ENCODE measurements around the gene ANHX. TPM values are rescaled to one million over a fixed set of nuclear protein-coding genes. Genes with fewer than 3 reads are reported as not detected.

ANHX gene
- total RNA-seq, 6 experiments from 2014 or later, result not detected

DNA sequence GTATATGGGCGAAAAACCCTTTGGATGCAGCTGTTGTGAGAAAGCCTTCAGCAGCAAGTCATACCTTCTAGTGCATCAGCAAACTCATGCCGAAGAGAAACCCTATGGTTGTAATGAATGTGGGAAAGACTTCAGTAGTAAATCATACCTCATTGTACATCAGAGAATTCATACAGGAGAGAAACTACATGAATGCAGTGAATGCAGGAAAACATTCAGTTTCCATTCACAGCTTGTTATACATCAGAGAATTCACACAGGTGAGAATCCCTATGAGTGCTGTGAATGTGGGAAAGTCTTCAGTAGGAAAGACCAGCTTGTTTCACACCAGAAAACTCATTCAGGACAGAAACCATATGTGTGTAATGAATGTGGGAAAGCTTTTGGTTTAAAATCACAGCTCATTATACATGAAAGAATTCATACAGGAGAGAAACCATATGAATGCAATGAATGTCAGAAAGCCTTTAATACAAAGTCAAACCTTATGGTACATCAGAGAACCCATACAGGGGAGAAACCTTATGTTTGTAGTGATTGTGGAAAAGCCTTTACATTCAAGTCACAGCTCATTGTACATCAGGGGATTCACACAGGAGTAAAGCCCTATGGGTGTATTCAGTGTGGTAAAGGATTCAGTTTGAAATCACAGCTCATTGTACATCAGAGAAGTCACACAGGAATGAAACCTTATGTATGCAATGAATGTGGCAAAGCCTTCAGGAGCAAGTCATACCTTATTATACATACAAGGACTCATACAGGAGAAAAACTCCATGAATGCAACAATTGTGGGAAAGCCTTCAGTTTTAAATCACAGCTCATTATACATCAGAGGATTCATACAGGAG, 33.0 kb downstream of the ANHX start:
- H3K4me3 ChIP-seq, result no peak overlapping the region
- ATAC-seq, result no peak
- H3K27me3 ChIP-seq, result no peaks in the 10 kb centered on the region
- WGBS (ENCODE audit: insufficient coverage, low coverage, low lambda C conversion rate, missing lambda C conversion rate), result 95% methylated on average over 2 of the region's 2 CpGs
- no peaks in the 10 kb centered on the region for H3K4me1 ChIP-seq
- TF ChIP-seq, protein P1, sequence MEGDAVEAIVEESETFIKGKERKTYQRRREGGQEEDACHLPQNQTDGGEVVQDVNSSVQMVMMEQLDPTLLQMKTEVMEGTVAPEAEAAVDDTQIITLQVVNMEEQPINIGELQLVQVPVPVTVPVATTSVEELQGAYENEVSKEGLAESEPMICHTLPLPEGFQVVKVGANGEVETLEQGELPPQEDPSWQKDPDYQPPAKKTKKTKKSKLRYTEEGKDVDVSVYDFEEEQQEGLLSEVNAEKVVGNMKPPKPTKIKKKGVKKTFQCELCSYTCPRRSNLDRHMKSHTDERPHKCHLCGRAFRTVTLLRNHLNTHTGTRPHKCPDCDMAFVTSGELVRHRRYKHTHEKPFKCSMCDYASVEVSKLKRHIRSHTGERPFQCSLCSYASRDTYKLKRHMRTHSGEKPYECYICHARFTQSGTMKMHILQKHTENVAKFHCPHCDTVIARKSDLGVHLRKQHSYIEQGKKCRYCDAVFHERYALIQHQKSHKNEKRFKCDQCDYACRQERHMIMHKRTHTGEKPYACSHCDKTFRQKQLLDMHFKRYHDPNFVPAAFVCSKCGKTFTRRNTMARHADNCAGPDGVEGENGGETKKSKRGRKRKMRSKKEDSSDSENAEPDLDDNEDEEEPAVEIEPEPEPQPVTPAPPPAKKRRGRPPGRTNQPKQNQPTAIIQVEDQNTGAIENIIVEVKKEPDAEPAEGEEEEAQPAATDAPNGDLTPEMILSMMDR (IDR thresholded peaks at IDR 0.05), result no peak
- TF ChIP-seq POLR2A (IDR thresholded peaks at IDR 0.05), result no peak
- DNase-seq, result no peak
- peaks cover 0 to 30% (median 15%) of the 10 kb centered on the region in 4 donors for H3K36me3 ChIP-seq
- no peak overlapping the region for H3K27ac ChIP-seq
- peaks cover 28 to 70% (median 55%) of the 10 kb centered on the region in 4 donors for H3K9me3 ChIP-seq
- intact Hi-C loops (cut with DNase I), result no loop called here

DNA sequence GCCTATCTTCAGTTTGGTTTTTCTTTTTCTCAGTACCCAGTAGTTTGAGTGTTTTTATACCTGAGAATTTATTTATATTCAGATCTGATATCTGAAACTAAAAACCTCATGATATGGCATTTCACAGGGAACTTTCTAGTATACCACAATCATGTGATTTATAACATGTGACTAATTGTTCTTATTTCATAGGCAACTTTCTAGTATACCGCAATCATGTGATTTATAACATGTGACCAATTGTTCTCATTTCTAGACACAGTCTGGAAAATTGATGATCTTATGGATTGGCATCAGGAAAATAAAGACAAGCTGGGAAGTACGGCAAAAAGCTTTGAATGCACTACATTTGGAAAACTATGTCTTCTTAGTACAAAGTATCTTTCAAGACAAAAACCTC, 33.8 kb downstream of the ANHX start:
- no peaks in the 10 kb centered on the region for H3K27me3 ChIP-seq
- DNase-seq, result no peak
- H3K4me1 ChIP-seq, result no peaks in the 10 kb centered on the region
- WGBS (ENCODE audit: insufficient coverage, low coverage, low lambda C conversion rate, missing lambda C conversion rate), result 35% methylated on average over 2 of the region's 2 CpGs
- H3K4me3 ChIP-seq, result no peak overlapping the region
- ATAC-seq, result no peak
- intact Hi-C loops (cut with DNase I), result no loop called here
- TF ChIP-seq, protein P1 (IDR thresholded peaks at IDR 0.05), result no peak
- peaks cover 28 to 65% (median 51%) of the 10 kb centered on the region in 4 donors for H3K9me3 ChIP-seq
- H3K27ac ChIP-seq, result no peak overlapping the region
- peaks cover 0 to 30% (median 15%) of the 10 kb centered on the region in 4 donors for H3K36me3 ChIP-seq

DNA sequence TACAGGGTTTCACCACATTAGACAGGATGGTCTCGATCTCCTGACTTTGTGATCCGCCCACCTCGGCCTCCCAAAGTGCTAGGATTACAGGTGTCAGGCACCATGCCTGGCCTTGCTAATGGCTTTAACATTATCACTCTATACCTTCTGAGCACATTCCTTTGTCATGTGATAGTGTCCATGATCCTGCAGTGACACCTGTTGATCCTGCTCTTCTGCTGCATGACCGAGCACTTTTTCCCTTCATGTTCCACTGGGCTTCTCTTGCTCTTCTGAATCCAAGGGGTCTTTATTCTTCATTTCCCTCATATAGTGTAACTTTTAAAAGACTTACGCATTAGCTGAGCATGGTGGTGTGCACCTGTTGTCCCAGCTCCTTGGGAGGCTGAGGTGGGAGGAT, 42.8 kb downstream of the ANHX start:
- no peak overlapping the region for H3K27ac ChIP-seq
- H3K36me3 ChIP-seq, result peaks cover 0 to 80% (median 57%) of the 10 kb centered on the region in 4 donors
- peaks cover 8 to 67% (median 37%) of the 10 kb centered on the region in 4 donors for H3K9me3 ChIP-seq
- intact Hi-C loops (cut with DNase I), result no loop called here
- H3K27me3 ChIP-seq, result no peaks in the 10 kb centered on the region
- WGBS (ENCODE audit: insufficient coverage, low coverage, low lambda C conversion rate, missing lambda C conversion rate), result 93% methylated on average over 5 of the region's 5 CpGs
- H3K4me3 ChIP-seq, result no peak overlapping the region
- ATAC-seq, result no peak
- no peak for DNase-seq
- TF ChIP-seq, protein P1 (IDR thresholded peaks at IDR 0.05), result no peak
- TF ChIP-seq POLR2A (IDR thresholded peaks at IDR 0.05), result no peak
- H3K4me1 ChIP-seq, result no peaks in the 10 kb centered on the region

DNA sequence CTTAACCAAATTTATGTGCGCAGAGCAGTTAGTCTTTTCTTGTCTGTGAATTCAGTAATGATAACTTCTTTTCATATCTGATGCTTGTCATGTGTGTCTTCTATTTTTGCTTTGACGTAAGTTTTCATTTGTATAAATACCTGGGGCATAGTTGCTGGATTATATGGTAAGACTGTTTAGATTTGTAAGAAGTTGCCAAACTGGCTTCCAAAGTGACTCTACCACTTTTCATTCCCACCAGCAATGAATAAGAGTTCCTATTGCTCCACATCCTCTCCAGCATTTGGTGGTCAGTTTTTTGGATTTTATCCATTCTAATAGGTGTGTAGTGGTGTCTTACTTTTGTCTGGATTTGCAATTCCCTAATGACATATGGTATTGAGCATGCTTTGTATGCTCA, 45.5 kb downstream of the ANHX start:
- peaks cover 8 to 61% (median 34%) of the 10 kb centered on the region in 4 donors for H3K9me3 ChIP-seq
- H3K27me3 ChIP-seq, result no peaks in the 10 kb centered on the region
- DNase-seq (no peak), ATAC-seq (no peak)
- WGBS (ENCODE audit: insufficient coverage, low coverage, low lambda C conversion rate, missing lambda C conversion rate), result 100% methylated on average over 1 of the region's 2 CpGs
- H3K36me3 ChIP-seq, result peaks cover 0 to 83% (median 57%) of the 10 kb centered on the region in 4 donors
- intact Hi-C loops (cut with DNase I), result no loop called here
- no peak overlapping the region for H3K4me3 ChIP-seq
- TF ChIP-seq, protein P1 (IDR thresholded peaks at IDR 0.05), result no peak
- TF ChIP-seq POLR2A (IDR thresholded peaks at IDR 0.05), result no peak
- no peak overlapping the region for H3K27ac ChIP-seq
- no peaks in the 10 kb centered on the region for H3K4me1 ChIP-seq
